OCI-LY3 (cell line): ENCODE results near the gene FITM1.

Experiments used
- CTCF ChIP-seq: fragments of 200-600, 300-600 bp; sonication (generic); IDR thresholded peaks from 2 replicates; pipeline ENCODE4 v1.5.1; 2014; ENCODE audit warnings: antibody characterized with exemption, low read length, low read depth
- EZH2phosphoT487 ChIP-seq: fragments of 200-600 bp; shearing (Covaris generic); IDR thresholded peaks from 2 replicates; pipeline ENCODE4 v1.6.1; 2018; ENCODE audit warnings: antibody characterized with exemption, mixed run types, low read depth

GRCh38 chr14:24160499-24160849 is 30.0 kb downstream of the FITM1 start:
- TF ChIP-seq CTCF (no peak), EZH2phosphoT487 (no peak)
